GM12801 (cell line): ENCODE measurements around the gene ATP1A4.

Experiments used
- TF ChIP-seq, protein P1 (sequence below): IDR thresholded peaks from one replicate; pipeline ENCODE4 v1.5.1; 2011; ENCODE audit warnings: control low read depth; ENCODE audit not compliant: insufficient read length; ENCODE audit errors: extremely low read depth

The ATP1A4 gene

DNA sequence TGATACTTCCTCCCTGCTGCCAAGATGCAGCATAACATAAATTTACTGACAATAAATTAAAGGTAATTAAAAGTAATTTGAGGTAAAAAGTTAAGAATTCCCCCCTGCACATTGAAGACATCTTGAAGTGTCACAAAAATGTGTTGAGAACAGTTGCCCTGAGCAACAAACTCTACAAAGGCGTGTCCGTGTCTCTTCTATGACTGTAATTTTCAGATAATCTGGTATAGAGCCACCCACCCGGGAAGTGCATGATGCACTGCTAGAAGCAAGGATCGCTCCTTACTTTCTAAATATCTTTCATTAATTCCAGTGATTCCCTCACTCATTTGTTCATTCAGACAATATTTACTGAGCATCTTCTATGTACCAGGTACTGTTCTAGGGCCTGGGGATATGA lies 27.9 kb downstream of the ATP1A4 start:
- TF ChIP-seq, protein P1, sequence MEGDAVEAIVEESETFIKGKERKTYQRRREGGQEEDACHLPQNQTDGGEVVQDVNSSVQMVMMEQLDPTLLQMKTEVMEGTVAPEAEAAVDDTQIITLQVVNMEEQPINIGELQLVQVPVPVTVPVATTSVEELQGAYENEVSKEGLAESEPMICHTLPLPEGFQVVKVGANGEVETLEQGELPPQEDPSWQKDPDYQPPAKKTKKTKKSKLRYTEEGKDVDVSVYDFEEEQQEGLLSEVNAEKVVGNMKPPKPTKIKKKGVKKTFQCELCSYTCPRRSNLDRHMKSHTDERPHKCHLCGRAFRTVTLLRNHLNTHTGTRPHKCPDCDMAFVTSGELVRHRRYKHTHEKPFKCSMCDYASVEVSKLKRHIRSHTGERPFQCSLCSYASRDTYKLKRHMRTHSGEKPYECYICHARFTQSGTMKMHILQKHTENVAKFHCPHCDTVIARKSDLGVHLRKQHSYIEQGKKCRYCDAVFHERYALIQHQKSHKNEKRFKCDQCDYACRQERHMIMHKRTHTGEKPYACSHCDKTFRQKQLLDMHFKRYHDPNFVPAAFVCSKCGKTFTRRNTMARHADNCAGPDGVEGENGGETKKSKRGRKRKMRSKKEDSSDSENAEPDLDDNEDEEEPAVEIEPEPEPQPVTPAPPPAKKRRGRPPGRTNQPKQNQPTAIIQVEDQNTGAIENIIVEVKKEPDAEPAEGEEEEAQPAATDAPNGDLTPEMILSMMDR: no peak

- TF ChIP-seq, protein P1: no peak
Measured at GRCh38 chr1:160186246-160186645, 34.8 kb downstream of the ATP1A4 start.

- TF ChIP-seq, protein P1: no peak
Measured at GRCh38 chr1:160186729-160187128, 35.3 kb downstream of the ATP1A4 start.

DNA sequence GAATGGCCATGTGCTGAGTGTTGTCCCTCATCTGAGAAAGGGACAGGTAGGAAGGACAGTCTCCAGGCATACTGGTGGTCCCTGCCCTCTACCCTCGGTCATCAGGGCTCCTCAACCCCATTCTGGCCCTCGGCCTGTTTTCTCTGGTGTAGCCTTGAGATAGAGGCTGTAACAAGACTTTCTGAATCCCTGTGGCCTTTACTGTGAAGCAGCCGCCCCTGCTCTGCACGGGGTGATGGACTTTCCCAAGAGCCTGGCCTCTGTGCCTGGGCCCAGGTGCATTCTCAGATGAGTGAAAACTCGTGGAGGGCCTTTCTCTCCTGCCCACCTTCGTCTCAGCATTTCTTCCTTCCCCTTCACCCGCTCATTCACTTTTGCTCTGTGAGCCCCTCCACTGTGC lies 36.0 kb downstream of the ATP1A4 start:
- TF ChIP-seq, protein P1: no peak

- TF ChIP-seq, protein P1: no peak
Measured at GRCh38 chr1:160188341-160188740, 36.9 kb downstream of the ATP1A4 start.

GRCh38 chr1:160189649-160190625 lies 38.5 kb downstream of the ATP1A4 start, which contains the start of gene CASQ1:
CASQ1 (plus strand) TSS chr1:160190575; CDS start chr1:160190752, 177 bp downstream.
- TF ChIP-seq, protein P1: no peak

- TF ChIP-seq, protein P1: no peak
Measured at GRCh38 chr1:160191756-160192155, 40.4 kb downstream of the ATP1A4 start.
